Panc1 (cell line): ENCODE measurements around the gene RBFOX1. TPM values are rescaled to one million over a fixed set of nuclear protein-coding genes. Genes with fewer than 3 reads are reported as not detected.

ENCODE experiments used
- ATAC-seq: fragments of 200-7000 bp; cut with Tn5 transposase; 2 replicates; pipeline ENCODE4 v1.9.1; 2020; ENCODE audit warnings: mild to moderate bottlenecking, moderate library complexity
- BruUV-seq: library from RNA; stranded (reverse); fragments of 400-500 nt; replicated peaks from 2 replicates; lab custom pipeline; 2021; lab: Mats Ljungman, UMichigan
- CTCF ChIA-PET: fragments of 300-600 bp; sonication (Branson Sonifier 250); formaldehyde crosslinking; loops from one replicate; lab custom pipeline; 2022; ENCODE audit warnings: antibody characterized with exemption; lab: Charles Lee
- POLR2A ChIA-PET: fragments of 300-600 bp; sonication (Branson Sonifier 250); formaldehyde crosslinking; loops from one replicate; lab custom pipeline; 2022; ENCODE audit warnings: antibody characterized with exemption; lab: Charles Lee
- DNase-seq: peaks from one replicate; pipeline ENCODE4 v3.0.0-alpha.2; 2010; ENCODE audit warnings: low read depth, low spot score
- H3K27ac ChIP-seq: 2 replicates; pipeline ENCODE4 v1.5.1; 2011; ENCODE audit warnings: mild to moderate bottlenecking, low read length, inconsistent platforms
- H3K27me3 ChIP-seq: fragments of 200-500 bp; sonication (Bioruptor generic); 2 replicates; pipeline ENCODE4 v1.6.0; 2014; ENCODE audit warnings: low read length, inconsistent platforms; ENCODE audit not compliant: control insufficient read depth, insufficient read depth
- H3K36me3 ChIP-seq: fragments of 200-500 bp; sonication (Bioruptor generic); 2 replicates; pipeline ENCODE4 v1.5.1; 2014; ENCODE audit warnings: inconsistent platforms, mild to moderate bottlenecking, low read length, moderate library complexity; ENCODE audit not compliant: control insufficient read depth, insufficient read depth
- H3K4me1 ChIP-seq: 2 replicates; pipeline ENCODE4 v1.5.1; 2011; ENCODE audit warnings: inconsistent platforms, mild to moderate bottlenecking, low read length, moderate library complexity; ENCODE audit not compliant: control insufficient read depth, insufficient read depth
- H3K4me3 ChIP-seq, 2 experiments: 2 replicates each; pipeline ENCODE4 v1.5.1; 2011 to 2012; ENCODE audit warnings: low read depth in 2 of 2, low read length in 2 of 2, mild to moderate bottlenecking in 2 of 2, inconsistent platforms in 1 of 2, moderate library complexity in 1 of 2
- H3K9me3 ChIP-seq: fragments of 200-500 bp; sonication (Bioruptor generic); 2 replicates; pipeline ENCODE4 v1.5.1; 2014; ENCODE audit warnings: low read depth, mild to moderate bottlenecking, inconsistent platforms, low read length, moderate library complexity; ENCODE audit not compliant: control insufficient read depth, insufficient read depth
- POLR2AphosphoS5 ChIP-seq: IDR thresholded peaks from 2 replicates; pipeline ENCODE4 v1.6.1; 2012; ENCODE audit warnings: mild to moderate bottlenecking, low read depth, low read length, moderate library complexity
- SIN3A ChIP-seq: IDR thresholded peaks from 2 replicates; pipeline ENCODE4 v1.6.1; 2012; ENCODE audit warnings: low read depth, mild to moderate bottlenecking, low read length, moderate library complexity, borderline replicate concordance; ENCODE audit not compliant: insufficient read depth
- TCF7L2 ChIP-seq: IDR thresholded peaks from 2 replicates; pipeline ENCODE4 v1.6.1; 2011; ENCODE audit warnings: mild to moderate bottlenecking, low read depth, low read length, inconsistent platforms
- in situ Hi-C: cut with HindIII; loops from 2 replicates; pipeline ENCODE4 v1.10.0; 2016; ENCODE audit warnings: low sequenced_read_pairs, low pct_unique_long_range_greater_than_20kb
- intact Hi-C: fragments of 100-400 bp; cut with micrococcal nuclease; formaldehyde crosslinking; loops from one replicate; pipeline ENCODE4 v1.10.0; 2022; ENCODE audit not compliant: unreplicated experiment
- total RNA-seq: library from RNA; stranded (reverse); gene quantifications from one replicate; pipeline ENCODE4 v1.2.1, GENCODE V29; 2021; ENCODE audit not compliant: unreplicated experiment
- TF ChIP-seq, protein P1 (sequence below), 2 experiments: IDR thresholded peaks; 2 replicates each; pipeline ENCODE4 v1.6.1; 2011 to 2012; ENCODE audit warnings: low read depth in 2 of 2, control low read depth in 1 of 2, low read length in 1 of 2, mild to moderate bottlenecking in 1 of 2, moderate library complexity in 1 of 2; ENCODE audit not compliant: insufficient read depth in 1 of 2
- TF ChIP-seq, protein P2 (sequence below): fragments of 450-650 bp; IDR thresholded peaks from 2 replicates; pipeline ENCODE4 v1.5.1; 2017; ENCODE audit warnings: mild to moderate bottlenecking

Gene RBFOX1
- total RNA-seq, 1 experiment from 2014 or later, result not detected

DNA sequence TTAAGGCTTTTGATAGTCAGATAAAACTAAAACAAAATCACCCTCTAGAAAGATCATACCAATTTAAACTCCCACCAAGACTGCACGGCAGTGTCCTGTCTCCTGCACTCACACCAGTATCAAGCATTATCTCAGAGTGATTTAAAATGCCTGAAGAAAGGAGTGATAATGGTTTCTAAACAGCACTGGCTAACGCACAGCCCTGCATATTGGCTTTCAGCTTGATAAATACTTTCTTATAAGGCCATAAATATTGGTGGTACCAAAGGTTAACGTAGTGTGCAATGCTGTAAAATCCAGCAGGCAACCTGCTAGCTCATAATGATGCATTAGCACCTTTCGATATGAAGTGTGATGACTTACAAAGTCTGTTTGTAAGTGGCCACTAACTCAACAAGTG, 214.3 kb downstream of the RBFOX1 start:
- Histone ChIP-seq H3K4me3 (no peak overlapping the region), H3K9me3 (no peaks in the 10 kb centered on the region), H3K4me1 (no peaks in the 10 kb centered on the region), H3K36me3 (no peaks in the 10 kb centered on the region), H3K27me3 (no peaks in the 10 kb centered on the region), H3K27ac (no peak overlapping the region)
- intact Hi-C loops, result no loop called here
- ATAC-seq, result no peak
- CTCF ChIA-PET, result no interaction called here
- POLR2A ChIA-PET, result no interaction called here
- DNase-seq, result no peak
- BruUV-seq, result no TSS peak
- TF ChIP-seq, protein P1, sequence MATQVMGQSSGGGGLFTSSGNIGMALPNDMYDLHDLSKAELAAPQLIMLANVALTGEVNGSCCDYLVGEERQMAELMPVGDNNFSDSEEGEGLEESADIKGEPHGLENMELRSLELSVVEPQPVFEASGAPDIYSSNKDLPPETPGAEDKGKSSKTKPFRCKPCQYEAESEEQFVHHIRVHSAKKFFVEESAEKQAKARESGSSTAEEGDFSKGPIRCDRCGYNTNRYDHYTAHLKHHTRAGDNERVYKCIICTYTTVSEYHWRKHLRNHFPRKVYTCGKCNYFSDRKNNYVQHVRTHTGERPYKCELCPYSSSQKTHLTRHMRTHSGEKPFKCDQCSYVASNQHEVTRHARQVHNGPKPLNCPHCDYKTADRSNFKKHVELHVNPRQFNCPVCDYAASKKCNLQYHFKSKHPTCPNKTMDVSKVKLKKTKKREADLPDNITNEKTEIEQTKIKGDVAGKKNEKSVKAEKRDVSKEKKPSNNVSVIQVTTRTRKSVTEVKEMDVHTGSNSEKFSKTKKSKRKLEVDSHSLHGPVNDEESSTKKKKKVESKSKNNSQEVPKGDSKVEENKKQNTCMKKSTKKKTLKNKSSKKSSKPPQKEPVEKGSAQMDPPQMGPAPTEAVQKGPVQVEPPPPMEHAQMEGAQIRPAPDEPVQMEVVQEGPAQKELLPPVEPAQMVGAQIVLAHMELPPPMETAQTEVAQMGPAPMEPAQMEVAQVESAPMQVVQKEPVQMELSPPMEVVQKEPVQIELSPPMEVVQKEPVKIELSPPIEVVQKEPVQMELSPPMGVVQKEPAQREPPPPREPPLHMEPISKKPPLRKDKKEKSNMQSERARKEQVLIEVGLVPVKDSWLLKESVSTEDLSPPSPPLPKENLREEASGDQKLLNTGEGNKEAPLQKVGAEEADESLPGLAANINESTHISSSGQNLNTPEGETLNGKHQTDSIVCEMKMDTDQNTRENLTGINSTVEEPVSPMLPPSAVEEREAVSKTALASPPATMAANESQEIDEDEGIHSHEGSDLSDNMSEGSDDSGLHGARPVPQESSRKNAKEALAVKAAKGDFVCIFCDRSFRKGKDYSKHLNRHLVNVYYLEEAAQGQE (IDR thresholded peaks at IDR 0.05; ENCODE audit: insufficient read depth in 1 of 2, low read depth in 2 of 2, low read length in 1 of 2), result no peak
- no peak for TF ChIP-seq POLR2AphosphoS5
- no peak for TF ChIP-seq TCF7L2
- no peak for TF ChIP-seq SIN3A
- TF ChIP-seq, protein P2, sequence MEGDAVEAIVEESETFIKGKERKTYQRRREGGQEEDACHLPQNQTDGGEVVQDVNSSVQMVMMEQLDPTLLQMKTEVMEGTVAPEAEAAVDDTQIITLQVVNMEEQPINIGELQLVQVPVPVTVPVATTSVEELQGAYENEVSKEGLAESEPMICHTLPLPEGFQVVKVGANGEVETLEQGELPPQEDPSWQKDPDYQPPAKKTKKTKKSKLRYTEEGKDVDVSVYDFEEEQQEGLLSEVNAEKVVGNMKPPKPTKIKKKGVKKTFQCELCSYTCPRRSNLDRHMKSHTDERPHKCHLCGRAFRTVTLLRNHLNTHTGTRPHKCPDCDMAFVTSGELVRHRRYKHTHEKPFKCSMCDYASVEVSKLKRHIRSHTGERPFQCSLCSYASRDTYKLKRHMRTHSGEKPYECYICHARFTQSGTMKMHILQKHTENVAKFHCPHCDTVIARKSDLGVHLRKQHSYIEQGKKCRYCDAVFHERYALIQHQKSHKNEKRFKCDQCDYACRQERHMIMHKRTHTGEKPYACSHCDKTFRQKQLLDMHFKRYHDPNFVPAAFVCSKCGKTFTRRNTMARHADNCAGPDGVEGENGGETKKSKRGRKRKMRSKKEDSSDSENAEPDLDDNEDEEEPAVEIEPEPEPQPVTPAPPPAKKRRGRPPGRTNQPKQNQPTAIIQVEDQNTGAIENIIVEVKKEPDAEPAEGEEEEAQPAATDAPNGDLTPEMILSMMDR, result no peak
- in situ Hi-C loops, result no loop called here

DNA sequence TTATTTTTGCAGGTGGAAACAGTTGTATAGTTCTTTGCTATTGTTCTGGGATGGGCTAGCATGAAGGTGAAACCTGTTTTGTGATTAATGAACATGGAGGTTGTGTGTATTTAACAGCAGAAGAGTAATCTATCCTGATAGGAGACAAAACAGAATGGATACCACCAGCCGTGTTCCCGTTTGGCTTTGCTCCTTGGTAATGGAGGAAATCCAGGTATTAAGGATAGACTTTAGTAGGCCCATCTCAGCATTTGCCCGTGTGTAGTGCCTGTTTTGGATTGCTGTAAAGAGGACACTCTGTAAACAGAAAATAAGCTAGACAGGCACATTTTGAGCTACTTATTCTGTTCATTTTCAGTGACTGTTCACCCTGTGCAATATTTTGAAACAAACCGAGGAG, 215.1 kb downstream of the RBFOX1 start:
- H3K36me3 ChIP-seq, result no peaks in the 10 kb centered on the region
- TF ChIP-seq, protein P2, result no peak
- TF ChIP-seq SIN3A (no peak), POLR2AphosphoS5 (no peak), TCF7L2 (no peak)
- TF ChIP-seq, protein P1 (IDR thresholded peaks at IDR 0.05; ENCODE audit: insufficient read depth in 1 of 2, low read depth in 2 of 2, low read length in 1 of 2), result no peak
- ATAC-seq (no peak), DNase-seq (no peak)
- intact Hi-C loops (no loop called here), in situ Hi-C loops (no loop called here)
- ChIA-PET CTCF (no interaction called here), POLR2A (no interaction called here)
- no peak overlapping the region for H3K4me3 ChIP-seq
- no TSS peak for BruUV-seq
- no peaks in the 10 kb centered on the region for H3K9me3 ChIP-seq
- no peaks in the 10 kb centered on the region for H3K4me1 ChIP-seq
- no peak overlapping the region for H3K27ac ChIP-seq
- H3K27me3 ChIP-seq, result no peaks in the 10 kb centered on the region
